Ovary (tissue), 3 donors: ENCODE results near the gene CCS.

Source experiments
- EP300 ChIP-seq: sonication (generic); formaldehyde crosslinking; IDR thresholded peaks from one replicate; pipeline ENCODE4 v1.6.1; 2017; ENCODE audit warnings: antibody characterized with exemption
- POLR2A ChIP-seq: fragments of 450-650 bp; IDR thresholded peaks from one replicate; pipeline ENCODE4 v1.6.1; 2017; ENCODE audit warnings: antibody characterized with exemption, mild to moderate bottlenecking, moderate library complexity
- TF ChIP-seq, protein P1 (sequence below), 3 donors: fragments of 450-650 bp in 2 of 3; fragments of 200-600 bp in 1 of 3; IDR thresholded peaks; one replicate each; pipeline versions ENCODE4 v1.5.1 to v1.8.0; 2016 to 2022; ENCODE audit warnings: antibody characterized with exemption in 3 of 3, mild to moderate bottlenecking in 1 of 3
- donor health status: DM: no; HTN: no; CAD: no.

DNA sequence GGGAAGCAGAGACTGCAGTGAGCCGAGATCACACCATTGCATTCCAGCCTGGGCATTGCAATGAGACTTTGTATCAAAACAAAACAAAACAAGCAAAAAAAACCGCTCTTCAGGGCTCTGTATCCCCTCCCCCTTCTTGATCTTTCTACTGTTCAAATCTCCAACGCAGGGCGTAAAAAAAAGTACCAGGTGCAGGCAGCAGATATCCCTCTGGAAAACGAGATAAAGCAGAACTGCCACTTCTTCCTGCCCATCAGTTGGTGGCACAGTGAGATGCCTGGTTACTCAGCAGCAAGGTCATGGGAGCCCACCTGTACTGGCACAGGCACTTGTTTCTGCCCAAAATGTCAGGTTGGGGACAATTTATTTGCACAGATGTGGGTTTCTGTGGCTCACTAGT lies 11.2 kb downstream of the CCS start:
- TF ChIP-seq, protein P1, sequence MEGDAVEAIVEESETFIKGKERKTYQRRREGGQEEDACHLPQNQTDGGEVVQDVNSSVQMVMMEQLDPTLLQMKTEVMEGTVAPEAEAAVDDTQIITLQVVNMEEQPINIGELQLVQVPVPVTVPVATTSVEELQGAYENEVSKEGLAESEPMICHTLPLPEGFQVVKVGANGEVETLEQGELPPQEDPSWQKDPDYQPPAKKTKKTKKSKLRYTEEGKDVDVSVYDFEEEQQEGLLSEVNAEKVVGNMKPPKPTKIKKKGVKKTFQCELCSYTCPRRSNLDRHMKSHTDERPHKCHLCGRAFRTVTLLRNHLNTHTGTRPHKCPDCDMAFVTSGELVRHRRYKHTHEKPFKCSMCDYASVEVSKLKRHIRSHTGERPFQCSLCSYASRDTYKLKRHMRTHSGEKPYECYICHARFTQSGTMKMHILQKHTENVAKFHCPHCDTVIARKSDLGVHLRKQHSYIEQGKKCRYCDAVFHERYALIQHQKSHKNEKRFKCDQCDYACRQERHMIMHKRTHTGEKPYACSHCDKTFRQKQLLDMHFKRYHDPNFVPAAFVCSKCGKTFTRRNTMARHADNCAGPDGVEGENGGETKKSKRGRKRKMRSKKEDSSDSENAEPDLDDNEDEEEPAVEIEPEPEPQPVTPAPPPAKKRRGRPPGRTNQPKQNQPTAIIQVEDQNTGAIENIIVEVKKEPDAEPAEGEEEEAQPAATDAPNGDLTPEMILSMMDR (IDR thresholded peaks at IDR 0.05) = no peak
- TF ChIP-seq EP300 = no peak
- no peak for TF ChIP-seq POLR2A
